H9 (cell line): ENCODE results near the gene ZNF541. TPM values are rescaled to one million over a fixed set of nuclear protein-coding genes. Genes with fewer than 3 reads are reported as not detected.

Experiments used
- DNase-seq: peaks from one replicate; pipeline ENCODE4 v3.0.0-alpha.2; 2017
- H2AFZ ChIP-seq: one replicate; pipeline ENCODE4 v1.6.1; 2013; ENCODE audit warnings: mild to moderate bottlenecking, low read length, control low read depth, moderate library complexity
- H2AK5ac ChIP-seq: 2 replicates; pipeline ENCODE4 v1.6.1; 2013; ENCODE audit warnings: low read length, control low read depth, mixed read lengths; ENCODE audit not compliant: insufficient read length
- H2BK120ac ChIP-seq: one replicate; pipeline ENCODE4 v1.6.1; 2013; ENCODE audit warnings: low read depth, mild to moderate bottlenecking, low read length, control low read depth, inconsistent platforms; ENCODE audit not compliant: poor library complexity, severe bottlenecking
- H2BK12ac ChIP-seq: 2 replicates; pipeline ENCODE4 v1.6.1; 2013; ENCODE audit warnings: low read length, control low read depth, mixed read lengths, low read depth; ENCODE audit not compliant: insufficient read length
- H2BK15ac ChIP-seq: 2 replicates; pipeline ENCODE4 v1.6.1; 2013; ENCODE audit warnings: low read depth, low read length, control low read depth
- H2BK20ac ChIP-seq: one replicate; pipeline ENCODE4 v1.6.1; 2013; ENCODE audit warnings: low read depth, mild to moderate bottlenecking, low read length, control low read depth, inconsistent platforms; ENCODE audit not compliant: poor library complexity, severe bottlenecking
- H2BK5ac ChIP-seq: 2 replicates; pipeline ENCODE4 v1.6.1; 2013; ENCODE audit warnings: low read length, control low read depth, mixed read lengths; ENCODE audit not compliant: insufficient read length
- H3K14ac ChIP-seq: 2 replicates; pipeline ENCODE4 v1.6.1; 2013; ENCODE audit warnings: low read length, control low read depth; ENCODE audit not compliant: insufficient read depth
- H3K18ac ChIP-seq: 2 replicates; pipeline ENCODE4 v1.6.1; 2013; ENCODE audit warnings: low read depth, mild to moderate bottlenecking, mixed read lengths, low read length, control low read depth; ENCODE audit not compliant: insufficient read length
- H3K23ac ChIP-seq: 2 replicates; pipeline ENCODE4 v1.6.1; 2013; ENCODE audit warnings: low read length, control low read depth, mixed read lengths, low read depth; ENCODE audit not compliant: insufficient read length
- H3K23me2 ChIP-seq: 2 replicates; pipeline ENCODE4 v1.6.1; 2013; ENCODE audit warnings: low read depth, mild to moderate bottlenecking, mixed read lengths, low read length, control low read depth; ENCODE audit not compliant: insufficient read length, poor library complexity, severe bottlenecking
- H3K27ac ChIP-seq: 2 replicates; pipeline ENCODE4 v1.5.1; 2013; ENCODE audit warnings: low read length, control low read depth, mixed read lengths, low read depth; ENCODE audit not compliant: insufficient read length
- H3K27me3 ChIP-seq: 2 replicates; pipeline ENCODE4 v1.6.1; 2013; ENCODE audit warnings: low read length, control low read depth, inconsistent platforms; ENCODE audit not compliant: insufficient read depth
- H3K4ac ChIP-seq: 2 replicates; pipeline ENCODE4 v1.6.1; 2013; ENCODE audit warnings: low read depth, mild to moderate bottlenecking, control low read depth, inconsistent platforms, low read length, moderate library complexity
- H3K4me1 ChIP-seq: 2 replicates; pipeline ENCODE4 v1.6.1; 2013; ENCODE audit warnings: low read length, control low read depth, inconsistent platforms; ENCODE audit not compliant: insufficient read depth
- H3K4me2 ChIP-seq: 2 replicates; pipeline ENCODE4 v1.6.1; 2013; ENCODE audit warnings: low read length, control low read depth, mixed read lengths; ENCODE audit not compliant: insufficient read length, insufficient read depth
- H3K56ac ChIP-seq: 2 replicates; pipeline ENCODE4 v1.6.1; 2013; ENCODE audit warnings: low read depth, mild to moderate bottlenecking, mixed read lengths, low read length, control low read depth; ENCODE audit not compliant: insufficient read length
- H3K79me1 ChIP-seq: 2 replicates; pipeline ENCODE4 v1.6.1; 2013; ENCODE audit warnings: low read depth, mild to moderate bottlenecking, moderate library complexity, low read length, control low read depth, inconsistent platforms; ENCODE audit not compliant: insufficient read depth, poor library complexity, severe bottlenecking
- H3K79me2 ChIP-seq: 2 replicates; pipeline ENCODE4 v1.6.1; 2013; ENCODE audit warnings: low read length, control low read depth, inconsistent platforms; ENCODE audit not compliant: insufficient read depth
- H3K9ac ChIP-seq: 2 replicates; pipeline ENCODE4 v1.6.1; 2013; ENCODE audit warnings: low read length, control low read depth, mixed read lengths; ENCODE audit not compliant: insufficient read length; ENCODE audit errors: extremely low read depth
- H3K9me3 ChIP-seq: one replicate; pipeline ENCODE4 v1.6.1; 2013; ENCODE audit warnings: low read depth, low read length, inconsistent platforms; ENCODE audit not compliant: control insufficient read depth
- H3T11ph ChIP-seq: one replicate; pipeline ENCODE4 v1.6.1; 2013; ENCODE audit warnings: mild to moderate bottlenecking, low read length, control low read depth, inconsistent platforms
- H4K20me1 ChIP-seq: one replicate; pipeline ENCODE4 v1.6.1; 2013; ENCODE audit not compliant: control insufficient read depth, insufficient read length, insufficient read depth
- H4K5ac ChIP-seq: 2 replicates; pipeline ENCODE4 v1.6.1; 2013; ENCODE audit warnings: low read depth, mild to moderate bottlenecking, mixed read lengths, low read length, control low read depth; ENCODE audit not compliant: insufficient read length
- H4K8ac ChIP-seq: replicated peaks from 2 replicates; pipeline ENCODE4 v1.6.1; 2013; ENCODE audit warnings: low read length, control low read depth, mixed read lengths, low read depth; ENCODE audit not compliant: insufficient read length
- H4K91ac ChIP-seq: 2 replicates; pipeline ENCODE4 v1.6.1; 2013; ENCODE audit warnings: low read depth, mild to moderate bottlenecking, moderate library complexity, mixed read lengths, low read length, control low read depth; ENCODE audit not compliant: insufficient read length
- H3K27ac Mint-ChIP-seq, 3 experiments: 2 replicates in 2 of 3; 3 replicates in 1 of 3; pipeline ENCODE4 v1.8.0; 2020 to 2021; ENCODE audit warnings: mixed read lengths in 3 of 3, mild to moderate bottlenecking in 1 of 3, moderate library complexity in 1 of 3
- H3K27me3 Mint-ChIP-seq: 2 replicates; pipeline ENCODE4 v1.8.0; 2021; ENCODE audit warnings: low read depth, mild to moderate bottlenecking, moderate library complexity, mixed read lengths
- H3K36me3 Mint-ChIP-seq, 3 experiments: 2 replicates in 2 of 3; 3 replicates in 1 of 3; pipeline ENCODE4 v1.8.0; 2020 to 2021; ENCODE audit warnings: low read depth in 3 of 3, mixed read lengths in 3 of 3; ENCODE audit not compliant: insufficient read depth in 1 of 3
- H3K4me1 Mint-ChIP-seq, 2 experiments: 2 replicates each; pipeline ENCODE4 v1.8.0; 2020; ENCODE audit warnings: mixed read lengths in 2 of 2
- H3K4me3 Mint-ChIP-seq, 2 experiments: 2 replicates in 1 of 2; 3 replicates in 1 of 2; pipeline ENCODE4 v1.8.0; 2020 to 2021; ENCODE audit warnings: mild to moderate bottlenecking in 2 of 2, mixed read lengths in 2 of 2, moderate library complexity in 1 of 2
- H3K9me3 Mint-ChIP-seq, 2 experiments: 2 replicates in 1 of 2; 3 replicates in 1 of 2; pipeline ENCODE4 v1.8.0; 2020; ENCODE audit warnings: mild to moderate bottlenecking in 2 of 2, mixed read lengths in 2 of 2, moderate library complexity in 1 of 2
- WGBS: extraction: QIAGEN DNeasy Blood & Tissue Kit; methylation state at CpG from one replicate; pipeline ENCODE4 v1.1.7; 2013; ENCODE audit warnings: missing lambda C conversion rate, low lambda C conversion rate, mixed read lengths; ENCODE audit not compliant: insufficient read length; ENCODE audit errors: extremely low coverage; 5-methylcytosine and 5-hydroxymethylcytosine counted together
- total RNA-seq: library from RNA; stranded (reverse); gene quantifications from 2 replicates; pipeline ENCODE4 v1.2.1, GENCODE V29; 2021
- TF ChIP-seq, protein P1 (sequence below): fragments of 200-600 bp; sonication (generic); conservative IDR thresholded peaks from 3 replicates; pipeline ENCODE4 v1.8.0; 2021; ENCODE audit warnings: antibody characterized with exemption, mild to moderate bottlenecking

ZNF541 gene
- total RNA-seq, 1 experiment from 2014 or later = not detected

DNA sequence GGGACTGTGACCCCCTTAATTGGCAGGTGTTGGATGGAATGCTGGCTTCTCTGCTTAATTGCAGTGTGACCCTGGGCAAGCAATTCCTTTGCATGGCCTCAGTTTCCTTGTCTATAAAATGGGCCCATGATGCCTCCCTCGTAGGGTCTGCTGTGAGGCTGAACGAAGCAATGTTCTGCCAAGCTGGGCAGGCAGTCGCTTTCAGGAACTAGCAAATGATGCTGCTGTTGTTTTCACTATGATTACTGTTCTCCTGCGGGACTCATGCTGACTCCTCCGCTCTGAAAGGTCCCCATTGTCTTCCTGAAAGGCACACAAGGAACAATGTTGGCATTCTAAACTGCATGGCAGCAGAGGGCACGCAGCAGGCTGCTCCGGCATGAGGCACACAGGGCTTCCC lies 42.8 kb upstream of the ZNF541 start:
- Histone ChIP-seq H3T11ph (no peak overlapping the region), H3K18ac (no peak overlapping the region), H3K9me3 (no peaks in the 10 kb centered on the region), H4K91ac (no peak overlapping the region), H3K23ac (no peak overlapping the region), H4K8ac (no peak overlapping the region), H3K14ac (no peak overlapping the region), H3K79me1 (peaks cover 7% of the 10 kb centered on the region), H2AFZ (no peak overlapping the region), H3K9ac (no peak overlapping the region), H3K4me1 (peaks cover 12% of the 10 kb centered on the region; the same call in 1 of the 2 replicates), H3K23me2 (no peaks in the 10 kb centered on the region), H3K56ac (no peak overlapping the region), H2BK15ac (no peak overlapping the region), H4K20me1 (no peaks in the 10 kb centered on the region), H2BK120ac (no peak overlapping the region), H3K4me2 (no peak overlapping the region), H3K27ac (no peak overlapping the region), H2BK12ac (no peak overlapping the region), H2BK20ac (no peak overlapping the region), H2BK5ac (no peak overlapping the region), H3K27me3 (no peaks in the 10 kb centered on the region), H3K4ac (no peak overlapping the region), H4K5ac (no peak overlapping the region), H3K79me2 (peaks cover 41% of the 10 kb centered on the region; the same call in 1 of the 2 replicates), H2AK5ac (no peak overlapping the region)
- WGBS = no CpG with 5 or more reads among the region's 7 CpGs
- peaks cover 5 to 21% (median 10%) of the 10 kb centered on the region in 3 experiments for H3K36me3 Mint-ChIP-seq
- no peak for DNase-seq
- H3K27ac Mint-ChIP-seq = peak overlapping the region in 2 of 3 experiments; percentile 72 to 83; a peak in 1 of 7 replicates
- no peaks in the 10 kb centered on the region for H3K9me3 Mint-ChIP-seq
- H3K4me1 Mint-ChIP-seq = peaks cover 61 to 71% of the 10 kb centered on the region in 2 experiments
- TF ChIP-seq, protein P1, sequence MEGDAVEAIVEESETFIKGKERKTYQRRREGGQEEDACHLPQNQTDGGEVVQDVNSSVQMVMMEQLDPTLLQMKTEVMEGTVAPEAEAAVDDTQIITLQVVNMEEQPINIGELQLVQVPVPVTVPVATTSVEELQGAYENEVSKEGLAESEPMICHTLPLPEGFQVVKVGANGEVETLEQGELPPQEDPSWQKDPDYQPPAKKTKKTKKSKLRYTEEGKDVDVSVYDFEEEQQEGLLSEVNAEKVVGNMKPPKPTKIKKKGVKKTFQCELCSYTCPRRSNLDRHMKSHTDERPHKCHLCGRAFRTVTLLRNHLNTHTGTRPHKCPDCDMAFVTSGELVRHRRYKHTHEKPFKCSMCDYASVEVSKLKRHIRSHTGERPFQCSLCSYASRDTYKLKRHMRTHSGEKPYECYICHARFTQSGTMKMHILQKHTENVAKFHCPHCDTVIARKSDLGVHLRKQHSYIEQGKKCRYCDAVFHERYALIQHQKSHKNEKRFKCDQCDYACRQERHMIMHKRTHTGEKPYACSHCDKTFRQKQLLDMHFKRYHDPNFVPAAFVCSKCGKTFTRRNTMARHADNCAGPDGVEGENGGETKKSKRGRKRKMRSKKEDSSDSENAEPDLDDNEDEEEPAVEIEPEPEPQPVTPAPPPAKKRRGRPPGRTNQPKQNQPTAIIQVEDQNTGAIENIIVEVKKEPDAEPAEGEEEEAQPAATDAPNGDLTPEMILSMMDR = no peak
- H3K27me3 Mint-ChIP-seq = no peaks in the 10 kb centered on the region
- no peak overlapping the region for H3K4me3 Mint-ChIP-seq
